Measurements from ENCODE around the gene ELMO1. TPM values are rescaled to one million over a fixed set of nuclear protein-coding genes. Genes with fewer than 3 reads are reported as not detected.
A peak's percentile ranks its signal among the peaks of the same experiment; 100 is the strongest.

Gene ELMO1
- total and polyA plus RNA-seq, 2 of the 13 experiments (the other 11 are each of a cell fraction or from before 2014, with no cell fraction given): 0.11 to 0.17 TPM

- TF ChIP-seq REST (IDR thresholded peaks at IDR 0.05; ENCODE audit: borderline replicate concordance in 1 of 2, low read depth in 1 of 2, low read length in 2 of 2) (peak; percentile 22 to 87), MIXL1 (CRISPR knock-in tag; IDR thresholded peaks at IDR 0.05) (peak; percentile 96), ZNF10 (CRISPR knock-in tag; IDR thresholded peaks at IDR 0.05; ENCODE audit: borderline replicate concordance, low read depth) (no peak), ZNF232 (CRISPR knock-in tag; IDR thresholded peaks at IDR 0.05; ENCODE audit: borderline replicate concordance) (no peak), KDM1A (CRISPR knock-in tag; IDR thresholded peaks at IDR 0.05) (no peak), NFKBIZ (CRISPR knock-in tag; IDR thresholded peaks at IDR 0.05) (no peak), SOX13 (IDR thresholded peaks at IDR 0.05) (no peak), SOX13 (CRISPR knock-in tag; conservative IDR thresholded peaks at IDR 0.05 in 1 of 2, IDR thresholded peaks at IDR 0.05 in 1 of 2) (peak in 1 of 2 experiments; percentile 38; a peak in 1 of 4 replicates), RXRA (CRISPR knock-in tag; IDR thresholded peaks at IDR 0.05) (no peak), CREB1 (IDR thresholded peaks at IDR 0.05) (no peak), CREB1 (CRISPR knock-in tag; IDR thresholded peaks at IDR 0.05) (peak; percentile 49; the same call in 1 of the 2 replicates), FLYWCH1 (CRISPR knock-in tag; IDR thresholded peaks at IDR 0.05) (no peak), STAT5B (CRISPR knock-in tag; IDR thresholded peaks at IDR 0.05) (no peak), SOX5 (CRISPR knock-in tag; IDR thresholded peaks at IDR 0.05; ENCODE audit: borderline replicate concordance) (peak; percentile 28; the same call in 1 of the 2 replicates), RFX1 (IDR thresholded peaks at IDR 0.05) (no peak), NCOA2 (CRISPR knock-in tag; IDR thresholded peaks at IDR 0.05) (peak; percentile 32; the same call in 1 of the 2 replicates), MAFK (conservative IDR thresholded peaks at IDR 0.05 in 1 of 2, IDR thresholded peaks at IDR 0.05 in 1 of 2; ENCODE audit: low read length in 2 of 2) (no peak), HBP1 (CRISPR knock-in tag; IDR thresholded peaks at IDR 0.05; ENCODE audit: low read depth) (0 out of 2 replicates have a peak, but pooled peaks have one; percentile 28), YEATS2 (CRISPR knock-in tag; IDR thresholded peaks at IDR 0.05; ENCODE audit: borderline replicate concordance) (no peak), DRAP1 (CRISPR knock-in tag; IDR thresholded peaks at IDR 0.05) (peak; percentile 37; the same call in 1 of the 2 replicates), NFE2L2 (IDR thresholded peaks at IDR 0.05; ENCODE audit: low read length) (no peak)
- TF ChIP-seq, protein P1, sequence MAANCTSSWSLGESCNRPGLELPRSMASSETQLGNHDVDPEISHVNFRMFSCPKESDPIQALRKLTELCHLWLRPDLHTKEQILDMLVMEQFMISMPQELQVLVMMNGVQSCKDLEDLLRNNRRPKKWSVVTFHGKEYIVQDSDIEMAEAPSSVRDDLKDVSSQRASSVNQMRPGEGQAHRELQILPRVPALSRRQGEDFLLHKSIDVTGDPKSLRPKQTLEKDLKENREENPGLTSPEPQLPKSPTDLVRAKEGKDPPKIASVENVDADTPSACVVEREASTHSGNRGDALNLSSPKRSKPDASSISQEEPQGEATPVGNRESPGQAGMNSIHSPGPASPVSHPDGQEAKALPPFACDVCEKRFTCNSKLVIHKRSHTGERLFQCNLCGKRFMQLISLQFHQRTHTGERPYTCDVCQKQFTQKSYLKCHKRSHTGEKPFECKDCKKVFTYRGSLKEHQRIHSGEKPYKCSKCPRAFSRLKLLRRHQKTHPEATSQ (CRISPR knock-in tag; IDR thresholded peaks at IDR 0.05; ENCODE audit: borderline replicate concordance): 0 out of 2 replicates have a peak, but pooled peaks have one; percentile 52
- TF ChIP-seq, protein P2, sequence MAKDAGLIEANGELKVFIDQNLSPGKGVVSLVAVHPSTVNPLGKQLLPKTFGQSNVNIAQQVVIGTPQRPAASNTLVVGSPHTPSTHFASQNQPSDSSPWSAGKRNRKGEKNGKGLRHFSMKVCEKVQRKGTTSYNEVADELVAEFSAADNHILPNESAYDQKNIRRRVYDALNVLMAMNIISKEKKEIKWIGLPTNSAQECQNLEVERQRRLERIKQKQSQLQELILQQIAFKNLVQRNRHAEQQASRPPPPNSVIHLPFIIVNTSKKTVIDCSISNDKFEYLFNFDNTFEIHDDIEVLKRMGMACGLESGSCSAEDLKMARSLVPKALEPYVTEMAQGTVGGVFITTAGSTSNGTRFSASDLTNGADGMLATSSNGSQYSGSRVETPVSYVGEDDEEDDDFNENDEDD (CRISPR knock-in tag; IDR thresholded peaks at IDR 0.05; ENCODE audit: borderline replicate concordance): no peak
Measured at GRCh38 chr7:37016064-37016878, 432.4 kb downstream of the ELMO1 start (continued).

Data from HepG2 (cell line).